Measurements from ENCODE around the gene PCDH12.
"Not testable (repeated sequence)": the region's sequence is repeated elsewhere in the genome, so short reads cannot be mapped to it uniquely, and the experiment has no call there.

The PCDH12 gene

GRCh38 chr5:141935538-141935937, 22.5 kb downstream of the PCDH12 start:
- DNase-seq = no peak

GRCh38 chr5:141934099-141934844, 23.7 kb downstream of the PCDH12 start:
- DNase-seq = no peak

- no peak for DNase-seq
Observed at GRCh38 chr5:141933151-141933550, 24.9 kb downstream of the PCDH12 start.

- DNase-seq = no peak
Observed at GRCh38 chr5:141931694-141932093, 26.3 kb downstream of the PCDH12 start.

- DNase-seq = no peak
Observed at GRCh38 chr5:141929398-141930058, 28.5 kb downstream of the PCDH12 start.

GRCh38 chr5:141928051-141928450, 30.0 kb downstream of the PCDH12 start:
- DNase-seq = no peak

- no peak for DNase-seq
Observed at GRCh38 chr5:141926434-141926833, 31.6 kb downstream of the PCDH12 start.

- peak; percentile 95 for DNase-seq
Observed at GRCh38 chr5:141923448-141924313, 34.3 kb downstream of the PCDH12 start, which contains the start of gene DELE1. DELE1 (plus strand) TSS chr5:141923871; CDS start chr5:141923942, 71 bp downstream.

- not testable (repeated sequence) for DNase-seq
Observed at GRCh38 chr5:141922827-141923447, 35.1 kb downstream of the PCDH12 start.

GRCh38 chr5:141920771-141921170, 37.2 kb downstream of the PCDH12 start:
- DNase-seq = no peak

GRCh38 chr5:141919218-141920119, 38.5 kb downstream of the PCDH12 start:
- no peak for DNase-seq

GRCh38 chr5:141917760-141918159, 40.2 kb downstream of the PCDH12 start:
- DNase-seq = no peak

GRCh38 chr5:141916522-141916921, 41.5 kb downstream of the PCDH12 start:
- DNase-seq = no peak

- DNase-seq = no peak
Observed at GRCh38 chr5:141915881-141916336, 42.1 kb downstream of the PCDH12 start.

GRCh38 chr5:141914797-141915196, 43.2 kb downstream of the PCDH12 start:
- no peak for DNase-seq

GRCh38 chr5:141914199-141914743, 43.7 kb downstream of the PCDH12 start:
- DNase-seq = peak; percentile 30

GRCh38 chr5:141913560-141914198, 44.3 kb downstream of the PCDH12 start:
- DNase-seq = no peak

GRCh38 chr5:141910271-141910673, 47.7 kb downstream of the PCDH12 start:
- no peak for DNase-seq

GRCh38 chr5:141909212-141909611, 48.8 kb downstream of the PCDH12 start:
- DNase-seq = no peak

- no peak for DNase-seq
Observed at GRCh38 chr5:141908796-141909195, 49.2 kb downstream of the PCDH12 start.

GRCh38 chr5:141906972-141907371, 51.0 kb downstream of the PCDH12 start:
- no peak for DNase-seq
